ENCODE results near the gene LTBP2.
A peak's percentile ranks its signal among the peaks of the same experiment; 100 is the strongest.

Gene LTBP2

DNA sequence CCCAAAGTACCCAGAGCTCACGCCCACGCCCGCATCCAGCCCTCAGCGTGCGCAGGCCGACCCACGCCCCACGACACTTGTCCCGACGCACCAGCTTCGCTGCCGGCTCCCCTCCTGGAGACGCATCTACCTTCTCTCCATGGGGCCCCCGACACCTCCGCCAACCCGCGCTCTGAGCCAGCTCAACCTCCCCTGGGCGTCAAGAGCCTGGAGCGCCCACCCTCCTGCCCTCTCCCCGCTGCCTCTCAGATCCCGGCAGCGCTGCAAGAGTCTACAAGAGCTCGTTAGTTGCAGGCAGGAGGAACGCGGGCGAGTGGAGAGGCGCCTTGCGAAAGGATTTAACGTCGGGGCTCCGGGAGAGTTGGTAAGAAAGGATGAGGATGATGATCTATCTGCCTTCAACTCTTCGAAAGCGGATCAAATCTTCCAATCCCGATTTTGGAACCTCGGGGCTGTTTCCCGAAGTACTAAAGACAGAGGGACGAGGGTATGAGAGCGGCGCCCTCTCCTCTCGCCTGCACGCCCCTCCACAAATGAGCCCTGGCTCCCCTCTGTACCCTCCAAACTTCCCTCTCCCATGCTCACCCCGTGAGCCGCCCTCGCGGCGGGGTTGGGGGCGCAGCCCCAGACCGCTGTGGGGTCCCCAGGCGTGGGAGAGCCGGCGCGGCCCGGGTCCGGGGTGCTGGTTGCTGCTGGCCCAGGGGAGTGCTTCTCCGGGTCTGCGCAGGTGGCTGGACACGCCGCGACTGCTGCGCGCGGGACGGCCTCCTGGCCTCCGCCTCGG, 979 bp downstream of the LTBP2 start:
- no peak for DNase-seq

DNA sequence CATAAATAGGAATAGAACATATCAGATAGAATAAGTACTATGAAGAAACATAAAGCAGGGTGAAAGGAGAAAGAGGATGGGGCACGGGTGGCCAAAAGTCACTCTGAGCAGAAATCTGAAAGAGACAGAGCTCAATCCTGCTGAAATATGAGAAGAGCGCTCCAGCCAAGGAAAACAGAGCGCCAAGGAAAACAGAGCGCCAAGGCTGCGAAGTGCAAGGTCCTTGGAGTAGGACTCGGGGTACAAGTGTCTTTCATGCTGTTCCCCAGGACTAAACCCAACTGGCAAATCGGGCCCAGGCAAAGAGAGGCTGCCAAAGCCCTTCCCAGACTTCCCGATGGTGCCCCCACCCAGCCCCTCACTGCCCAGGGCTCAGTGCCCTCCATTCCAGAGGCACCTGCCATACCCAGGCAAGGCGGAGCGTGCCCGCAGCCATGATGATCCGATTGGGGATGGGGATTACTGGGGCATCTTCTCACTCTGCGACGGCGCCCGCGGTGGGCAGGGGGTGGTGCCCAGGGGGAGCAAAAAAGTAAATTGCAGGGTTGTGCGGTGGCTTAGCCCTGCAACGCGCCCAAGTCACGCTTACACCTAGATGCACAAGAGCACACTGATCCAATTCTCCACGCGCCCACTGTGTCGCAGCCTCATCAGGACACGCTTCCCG, 1.7 kb downstream of the LTBP2 start:
- no peak for DNase-seq

GRCh38 chr14:74609721-74610120, 2.3 kb downstream of the LTBP2 start:
- DNase-seq = no peak

DNA sequence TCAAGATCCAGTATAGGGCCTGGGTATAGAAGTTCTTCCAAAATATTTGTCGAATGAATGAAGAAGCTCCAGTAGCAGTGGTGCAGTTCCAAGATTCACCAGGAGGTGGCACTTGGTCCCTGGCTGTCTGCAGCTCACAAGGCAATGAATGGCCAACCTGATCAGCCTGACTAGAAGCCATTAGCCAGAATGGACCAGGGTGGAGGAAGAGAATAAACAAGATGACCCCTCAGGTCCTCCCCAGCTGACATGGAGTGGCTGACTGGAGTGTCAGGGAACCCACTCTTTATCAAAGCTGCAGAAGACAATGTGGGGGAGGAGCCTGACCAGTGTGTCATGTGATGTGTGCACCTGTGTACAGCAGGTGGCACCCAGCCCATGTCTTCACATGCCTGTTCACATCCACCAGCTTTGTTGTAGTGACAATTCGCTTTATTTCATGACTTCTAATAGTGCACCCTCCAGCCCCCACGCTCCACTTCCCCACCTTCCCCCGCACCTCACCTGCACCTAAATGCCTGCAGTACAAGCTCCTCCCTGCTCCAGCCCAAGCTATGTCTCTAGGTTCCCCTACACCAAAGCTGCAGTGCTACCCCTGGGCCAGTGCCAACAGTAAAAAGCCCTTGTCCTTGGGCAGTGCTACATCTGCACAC, 3.0 kb downstream of the LTBP2 start:
- peak; percentile 70 for DNase-seq

- no peak for DNase-seq
These were observed 5.3 kb downstream of the LTBP2 start for GRCh38 chr14:74606727-74607126.

DNA sequence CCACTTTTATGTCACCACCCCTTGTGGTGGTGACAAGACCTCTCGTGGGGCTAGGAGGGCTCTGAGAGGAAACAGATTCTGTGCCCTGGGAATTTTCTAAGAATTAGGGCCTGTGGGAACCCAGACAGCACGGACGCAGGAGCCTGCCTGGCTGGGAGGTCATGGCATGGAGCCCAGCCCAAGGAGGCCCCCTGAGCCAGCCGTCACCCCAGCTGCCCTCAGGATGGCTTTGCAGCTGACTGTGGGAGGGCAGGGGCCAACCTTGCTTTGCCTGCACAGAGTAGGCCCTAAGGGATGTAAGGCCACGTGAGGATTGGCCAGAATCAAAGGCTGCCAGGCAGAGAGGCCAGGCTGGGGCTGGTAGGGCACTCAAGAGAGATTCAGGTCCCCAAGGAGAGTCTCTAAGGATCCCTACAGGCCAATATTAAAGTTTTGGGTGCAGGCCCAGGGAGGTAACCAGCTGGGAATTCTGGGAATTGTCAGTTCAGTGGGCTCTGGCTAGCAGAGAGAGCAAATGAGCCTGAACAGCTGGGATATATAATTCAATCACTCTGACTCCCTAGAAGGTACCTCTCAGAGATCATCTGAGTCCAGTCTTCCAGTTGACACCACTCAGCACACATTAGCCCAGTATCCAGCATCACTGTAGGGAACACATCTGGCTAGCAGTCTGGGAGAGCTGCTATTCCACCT, 6.4 kb downstream of the LTBP2 start:
- DNase-seq = no peak

- DNase-seq = no peak
These were observed 7.1 kb downstream of the LTBP2 start for GRCh38 chr14:74604911-74605310.

DNA sequence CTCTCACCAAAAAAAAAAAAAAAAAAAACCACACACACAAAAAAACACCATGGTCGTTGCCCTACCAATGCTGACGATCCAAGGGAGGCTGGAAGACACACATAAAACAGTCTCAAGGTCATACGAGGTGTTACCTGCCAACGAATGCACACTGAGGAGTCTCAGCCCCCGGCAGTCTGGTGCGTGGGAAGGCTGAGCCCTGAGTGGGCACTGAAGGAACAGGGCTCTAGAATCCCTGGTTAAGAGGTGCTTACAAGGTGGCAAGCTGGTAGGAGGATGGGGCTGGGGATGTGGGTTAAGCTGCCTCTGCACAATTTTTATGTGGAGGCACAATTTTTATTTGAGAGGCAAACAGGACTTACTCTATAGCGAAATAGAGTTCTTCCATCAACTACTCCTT, 7.9 kb downstream of the LTBP2 start:
- no peak for DNase-seq

- no peak for DNase-seq
These were observed 10.1 kb downstream of the LTBP2 start for GRCh38 chr14:74601982-74602381.

DNA sequence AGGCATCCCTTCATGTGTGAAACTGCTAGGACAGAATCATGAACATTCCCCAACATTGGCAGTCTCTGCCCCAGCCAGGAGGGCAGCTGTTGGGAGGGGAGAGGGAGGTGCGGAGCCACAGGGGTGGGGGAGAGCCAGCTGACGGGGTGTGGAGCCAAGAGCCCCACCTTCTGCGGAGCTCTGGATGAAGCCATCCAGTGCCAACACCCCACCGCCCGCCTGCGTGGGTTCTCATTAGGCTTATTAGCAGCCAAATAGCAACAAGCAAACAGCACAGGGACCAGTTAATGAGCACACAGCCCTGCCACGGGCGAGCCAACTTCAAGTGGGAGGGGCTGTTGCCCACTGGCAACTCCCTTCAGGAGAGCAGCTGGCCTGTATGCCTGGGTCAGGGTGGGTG, 12.1 kb downstream of the LTBP2 start:
- no peak for DNase-seq

- DNase-seq = no peak
These were observed 12.7 kb downstream of the LTBP2 start for GRCh38 chr14:74599321-74599761.

GRCh38 chr14:74596741-74597450, 15.1 kb downstream of the LTBP2 start:
- DNase-seq = no peak

- no peak for DNase-seq
These were observed 16.9 kb downstream of the LTBP2 start for GRCh38 chr14:74595006-74595735.

GRCh38 chr14:74594606-74595005, 17.4 kb downstream of the LTBP2 start:
- DNase-seq = no peak

GRCh38 chr14:74594029-74594428, 18.0 kb downstream of the LTBP2 start:
- no peak for DNase-seq

DNA sequence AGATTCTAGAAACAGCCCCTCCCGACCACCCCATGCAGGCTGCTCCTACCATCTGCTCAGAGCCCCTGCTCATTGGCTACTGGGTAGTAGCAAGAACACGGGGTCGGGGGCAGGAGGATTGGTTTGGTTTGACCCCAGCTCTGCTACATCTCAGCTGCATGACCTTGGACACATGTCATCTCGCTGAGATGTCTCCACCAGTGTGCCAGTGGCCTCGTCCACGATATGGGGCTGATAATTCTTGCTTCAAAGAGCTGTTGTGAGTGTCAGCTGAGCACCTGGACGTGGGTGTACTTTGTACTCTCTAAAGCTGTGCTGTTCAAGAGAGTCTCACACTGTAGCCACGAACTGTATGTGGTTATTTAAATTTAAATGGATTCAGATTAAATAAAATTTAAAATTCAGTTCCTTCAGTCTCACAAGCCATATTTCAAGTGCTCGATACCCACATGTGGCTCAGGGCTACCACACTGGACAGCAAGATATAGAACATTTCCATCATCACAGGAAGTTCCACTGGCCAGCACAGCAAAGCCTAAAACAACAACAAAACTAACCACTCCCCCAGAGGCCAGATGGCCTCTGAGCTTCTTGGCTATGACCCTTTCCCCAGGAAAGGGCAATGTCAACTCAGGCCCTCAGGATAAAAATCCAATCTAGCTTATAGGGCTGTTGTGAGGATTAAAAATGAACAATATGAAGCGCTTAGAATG, 18.6 kb downstream of the LTBP2 start:
- no peak for DNase-seq

- DNase-seq = no peak
These were observed 19.4 kb downstream of the LTBP2 start for GRCh38 chr14:74592476-74593201.

GRCh38 chr14:74591899-74592298, 20.1 kb downstream of the LTBP2 start:
- no peak for DNase-seq

GRCh38 chr14:74591394-74591793, 20.6 kb downstream of the LTBP2 start:
- no peak for DNase-seq

- DNase-seq = no peak
These were observed 22.7 kb downstream of the LTBP2 start for GRCh38 chr14:74589291-74589879.

All from effector CD8-positive, alpha-beta T cell (primary cell).